GM12878 (cell line): Measurements from ENCODE around the gene ANKDD1A. TPM values are rescaled to one million over a fixed set of nuclear protein-coding genes. Genes with fewer than 3 reads are reported as not detected.

Source experiments
- ATAC-seq: fragments of 200-7000 bp; cut with Tn5 transposase; 3 replicates; pipeline ENCODE4 v1.9.1; 2020; ENCODE audit warnings: mild to moderate bottlenecking, moderate library complexity
- BruUV-seq: library from RNA; stranded (reverse); fragments of 400-500 nt; replicated peaks from 2 replicates; lab custom pipeline; 2021; lab: Mats Ljungman, UMichigan
- CTCF ChIA-PET: fragments of 300-600 bp; sonication (Branson Sonifier 250); formaldehyde crosslinking; extraction: SDS; loops from one replicate; lab custom pipeline; 2021; ENCODE audit warnings: inconsistent platforms; lab: Yijun Ruan, JAX
- POLR2A ChIA-PET: fragments of 350-600 bp; formaldehyde crosslinking; extraction: SDS; loops from one replicate; lab custom pipeline; 2021; ENCODE audit warnings: inconsistent platforms; lab: Charles Lee
- RAD21 ChIA-PET: fragments of 300-600 bp; sonication (Branson Sonifier 250); formaldehyde crosslinking; loops from one replicate; lab custom pipeline; 2023; ENCODE audit warnings: antibody characterized with exemption; ENCODE audit not compliant: unreplicated experiment; lab: Charles Lee
- SMC1A ChIA-PET: fragments of 300-600 bp; sonication (Branson Sonifier 250); formaldehyde crosslinking; loops from one replicate; lab custom pipeline; 2023; ENCODE audit not compliant: unreplicated experiment, uncharacterized antibody; lab: Charles Lee
- DNase-seq: peaks from one replicate; pipeline ENCODE4 v3.0.0-alpha.2; 2011; ENCODE audit warnings: low read depth, low spot score
- FAIRE-seq: peaks from 3 replicates; lab custom pipeline; 2011; peaks lifted over from hg19 to GRCh38; lab: Jason Lieb, UNC
- H2AFZ ChIP-seq: 2 replicates; pipeline ENCODE4 v1.6.0; 2011; ENCODE audit warnings: low read depth, low read length, control low read depth; ENCODE audit not compliant: control insufficient read depth
- H3K27ac ChIP-seq: 2 replicates; pipeline ENCODE4 v1.5.1; 2011; ENCODE audit warnings: control low read depth; ENCODE audit not compliant: control insufficient read depth, insufficient read depth
- H3K27me3 ChIP-seq, 2 experiments: replicated peaks in 1 of 2; 2 replicates each; pipeline versions ENCODE4 v1.6.0 to v1.6.1; 2011; ENCODE audit warnings: low read length in 1 of 2; ENCODE audit not compliant: control insufficient read depth in 2 of 2, insufficient read depth in 2 of 2
- H3K36me3 ChIP-seq, 2 experiments: 2 replicates each; pipeline ENCODE4 v1.5.1; 2011; ENCODE audit warnings: low read length in 1 of 2; ENCODE audit not compliant: control insufficient read depth in 2 of 2, insufficient read depth in 2 of 2
- H3K4me1 ChIP-seq: 2 replicates; pipeline ENCODE4 v1.6.1; 2011; ENCODE audit warnings: mild to moderate bottlenecking, low read length, moderate library complexity, mixed read lengths; ENCODE audit not compliant: control insufficient read depth, insufficient read depth
- H3K4me2 ChIP-seq: 2 replicates; pipeline ENCODE4 v1.6.0; 2011; ENCODE audit warnings: control low read depth; ENCODE audit not compliant: control insufficient read depth, insufficient read depth
- H3K4me3 ChIP-seq: fragments of 200-600 bp; sonication (generic); 2 replicates; pipeline ENCODE4 v1.5.1; 2016
- H3K79me2 ChIP-seq: 2 replicates; pipeline ENCODE4 v1.6.0; 2011; ENCODE audit warnings: low read length; ENCODE audit not compliant: control insufficient read depth, insufficient read depth
- H3K9ac ChIP-seq: 2 replicates; pipeline ENCODE4 v1.8.0; 2011; ENCODE audit warnings: low read length, control low read depth, mixed read lengths; ENCODE audit not compliant: control insufficient read depth, insufficient read depth
- H3K9me3 ChIP-seq: replicated peaks from 3 replicates; pipeline ENCODE4 v1.5.1; 2011; ENCODE audit warnings: mild to moderate bottlenecking, low read length; ENCODE audit not compliant: control insufficient read depth, insufficient read depth
- H4K20me1 ChIP-seq: 2 replicates; pipeline ENCODE4 v1.6.0; 2011; ENCODE audit not compliant: control insufficient read depth, insufficient read depth
- CHD2 ChIP-seq: IDR thresholded peaks from 2 replicates; pipeline ENCODE4 v1.6.1; 2011; ENCODE audit warnings: low read depth, low read length, improper control_type of control experiment, borderline replicate concordance
- CREB1 ChIP-seq: IDR thresholded peaks from 2 replicates; pipeline ENCODE4 v1.6.1; 2012; ENCODE audit warnings: low read depth, mild to moderate bottlenecking, inconsistent platforms
- FOXM1 ChIP-seq: IDR thresholded peaks from 2 replicates; pipeline ENCODE4 v1.6.1; 2012; ENCODE audit warnings: low read depth, mild to moderate bottlenecking, inconsistent platforms, low read length, moderate library complexity
- HCFC1 ChIP-seq: fragments of 150-350 bp; IDR thresholded peaks from 2 replicates; pipeline ENCODE4 v1.6.1; 2014; ENCODE audit warnings: low read length
- IKZF1 ChIP-seq: fragments of 450-650 bp; conservative IDR thresholded peaks from 2 replicates; pipeline ENCODE4 v1.6.1; 2017; ENCODE audit warnings: antibody characterized with exemption, mild to moderate bottlenecking
- IRF4 ChIP-seq: IDR thresholded peaks from 2 replicates; pipeline ENCODE4 v1.6.1; 2011; ENCODE audit warnings: low read depth, low read length
- KDM1A ChIP-seq: fragments of 200-600 bp; sonication (generic); IDR thresholded peaks from 2 replicates; pipeline ENCODE4 v1.6.1; 2016; ENCODE audit warnings: borderline replicate concordance
- NFYA ChIP-seq: IDR thresholded peaks from 2 replicates; pipeline ENCODE4 v1.6.1; 2011; ENCODE audit warnings: low read depth, mild to moderate bottlenecking, low read length, improper control_type of control experiment, borderline replicate concordance
- RELA ChIP-seq: fragments of 450-650 bp; IDR thresholded peaks from 2 replicates; pipeline ENCODE4 v1.8.0; 2014; ENCODE audit warnings: borderline replicate concordance; ENCODE audit not compliant: partially characterized antibody
- SPI1 ChIP-seq: IDR thresholded peaks from 2 replicates; pipeline ENCODE4 v1.6.1; 2011; ENCODE audit warnings: low read depth, mild to moderate bottlenecking, low read length, moderate library complexity, borderline replicate concordance; ENCODE audit not compliant: insufficient read depth
- SUPT20H ChIP-seq: IDR thresholded peaks from 2 replicates; pipeline ENCODE4 v1.6.1; 2011; ENCODE audit warnings: low read depth, mild to moderate bottlenecking, low read length, moderate library complexity, borderline replicate concordance; ENCODE audit not compliant: control insufficient read depth
- ZNF274 ChIP-seq: IDR thresholded peaks from one replicate; pipeline ENCODE4 v1.8.0; 2011; ENCODE audit not compliant: insufficient read length, insufficient read depth
- WGBS: methylation state at CpG from one replicate; pipeline ENCODE4 v1.1.6; 2016; ENCODE audit warnings: low lambda C conversion rate; ENCODE audit not compliant: insufficient replicate concordance, insufficient coverage; ENCODE audit errors: missing lambda C conversion rate; 5-methylcytosine and 5-hydroxymethylcytosine counted together
- in situ Hi-C: fragments of 300-500 bp; cut with MboI; formaldehyde crosslinking; loops from 9 replicates; pipeline ENCODE4 v1.14.3; 2018; ENCODE audit warnings: mixed read lengths
- intact Hi-C: fragments of 100-400 bp; cut with micrococcal nuclease; formaldehyde crosslinking; loops from one replicate; pipeline ENCODE4 v1.14.2; 2022; ENCODE audit not compliant: unreplicated experiment
- polyA plus RNA-seq, 11 experiments: library from polyadenylated mRNA; depleted of rRNA in 4 of 11; unstranded in 6 of 11; stranded (reverse) in 5 of 11; fragments of >200 nt; fragmentation: Nextera tagmentation in 4 of 11; fragmentation: Illumina TruSeq in 1 of 11; extraction: Ambion mirVana in 4 of 11; extraction: Trizol in 1 of 11; gene quantifications; 1 replicate in 1 of 11; 2 replicates in 10 of 11; pipeline versions ENCODE4 v1.2.1 to v1.2.3, GENCODE V29; 2011 to 2016; ENCODE audit warnings: inconsistent platforms in 2 of 11, missing spikeins in 2 of 11, low read depth in 1 of 11
- total RNA-seq, 4 experiments: library from RNA; depleted of rRNA in 3 of 4; stranded (reverse); fragments of >200 nt in 3 of 4; fragmentation: Illumina TruSeq in 1 of 4; extraction: Trizol in 1 of 4; gene quantifications; 2 replicates each; pipeline versions ENCODE4 v1.2.1 to v1.2.3, GENCODE V29; 2013 to 2021
- TF ChIP-seq, protein P1 (sequence below): IDR thresholded peaks from 2 replicates; pipeline ENCODE4 v1.6.1; 2012; ENCODE audit warnings: low read length, inconsistent platforms

Gene ANKDD1A
- total and polyA plus RNA-seq, 10 of the 15 experiments (the other 5 are each of a cell fraction or from before 2014, with no cell fraction given): 1.5 to 6.6 (median 4.1) TPM

DNA sequence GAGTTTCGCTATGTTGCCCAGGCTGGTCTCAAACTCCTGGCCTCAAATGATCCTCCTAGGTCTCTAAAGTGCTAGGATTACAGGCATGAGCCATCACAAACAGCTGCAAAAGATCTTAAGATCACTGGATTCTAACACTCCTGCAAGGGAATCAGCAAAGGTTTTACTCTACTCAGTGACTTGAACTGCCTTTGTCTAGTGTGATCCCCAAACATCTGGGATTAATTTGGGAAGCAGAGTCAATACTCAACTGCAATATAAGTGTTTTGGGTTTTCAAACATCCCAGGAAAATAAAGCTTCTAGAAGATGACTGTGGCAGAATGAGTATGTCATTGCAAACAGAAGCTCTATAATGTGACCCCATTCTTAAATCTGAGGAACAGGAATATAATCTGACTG, 70.8 kb downstream of the ANKDD1A start:
- DNase-seq: no peak
- RAD21 ChIA-PET: interaction anchor here (1.4 kb wide), 1 partner anchor 251 kb away, joined by 3 read pairs; no protein-coding TSS in a partner anchor
- FAIRE-seq: no peak
- Histone ChIP-seq H3K9me3 (no peaks in the 10 kb centered on the region), H3K36me3 (peaks cover 0 to 9% of the 10 kb centered on the region in 2 experiments; a peak in 2 of 4 replicates), H3K27ac (no peak overlapping the region), H3K9ac (no peak overlapping the region), H2AFZ (no peak overlapping the region), H3K27me3 (no peaks in the 10 kb centered on the region), H4K20me1 (no peaks in the 10 kb centered on the region), H3K4me3 (no peak overlapping the region), H3K79me2 (peaks cover 22% of the 10 kb centered on the region)
- in situ Hi-C loops: no loop called here
- intact Hi-C loops: loop anchor here (10.0 kb wide), 1 partner anchor 158 kb away; the partner anchor contains the start of gene PIF1
- no peak for ATAC-seq
- BruUV-seq: no TSS peak
- TF ChIP-seq CHD2: no peak
- TF ChIP-seq IRF4: no peak
- no peak for TF ChIP-seq KDM1A
- no peak for TF ChIP-seq CREB1
- TF ChIP-seq HCFC1: no peak
- TF ChIP-seq, all 136 proteins: peak for 0
- Histone ChIP-seq H3K4me1 (peaks cover 7% of the 10 kb centered on the region), H3K4me2 (no peak overlapping the region)
- WGBS: 92% methylated on average over 1 of the region's 1 CpG
- ChIA-PET SMC1A (interaction anchor here (0.6 to 1.2 kb wide), 4 partner anchors 27 to 250 kb away, joined by 3 to 5 read pairs (median 4); no protein-coding TSS in a partner anchor), CTCF (interaction anchor here (1.0 to 1.4 kb wide), 2 partner anchors 9 to 27 kb away, joined by 3 to 4 read pairs; no protein-coding TSS in a partner anchor), POLR2A (interaction anchor here (0.6 to 1.4 kb wide), 2 partner anchors 14 to 139 kb away, joined by 4 read pairs; no protein-coding TSS in a partner anchor)

GRCh38 chr15:64985366-64986033, 73.8 kb downstream of the ANKDD1A start:
- ChIA-PET SMC1A (interaction anchor here (0.8 to 2.3 kb wide), 10 partner anchors 9 to 250 kb away, joined by 3 to 13 read pairs (median 4); no protein-coding TSS in a partner anchor), RAD21 (interaction anchor here (0.7 to 1.0 kb wide), 4 partner anchors 49 to 163 kb away, joined by 3 read pairs; no protein-coding TSS in a partner anchor), CTCF (interaction anchor here (0.5 kb wide), 1 partner anchor 448 kb away, joined by 3 read pairs; no protein-coding TSS in a partner anchor), POLR2A (interaction anchor here (0.8 to 1.7 kb wide), 2 partner anchors 55 to 90 kb away, joined by 3 read pairs; no protein-coding TSS in a partner anchor)
- peaks cover 0 to 5% of the 10 kb centered on the region in 2 experiments; a peak in 2 of 4 replicates for H3K36me3 ChIP-seq
- peak overlapping the region; percentile 55 for H3K27ac ChIP-seq
- H3K79me2 ChIP-seq: peaks cover 38% of the 10 kb centered on the region
- H3K9me3 ChIP-seq: no peaks in the 10 kb centered on the region
- in situ Hi-C loops: no loop called here
- DNase-seq (no peak), FAIRE-seq (no peak), ATAC-seq (no peak)
- H3K4me1 ChIP-seq: peaks cover 7% of the 10 kb centered on the region
- H3K27me3 ChIP-seq: no peaks in the 10 kb centered on the region
- TF ChIP-seq ZNF274 (no peak), CREB1 (no peak), FOXM1 (no peak), NFYA (no peak), IKZF1 (peak; percentile 38; the same call in 1 of the 2 replicates), RELA (no peak), SUPT20H (no peak), SPI1 (peak; percentile 30; the same call in 1 of the 2 replicates)
- TF ChIP-seq, protein P1, sequence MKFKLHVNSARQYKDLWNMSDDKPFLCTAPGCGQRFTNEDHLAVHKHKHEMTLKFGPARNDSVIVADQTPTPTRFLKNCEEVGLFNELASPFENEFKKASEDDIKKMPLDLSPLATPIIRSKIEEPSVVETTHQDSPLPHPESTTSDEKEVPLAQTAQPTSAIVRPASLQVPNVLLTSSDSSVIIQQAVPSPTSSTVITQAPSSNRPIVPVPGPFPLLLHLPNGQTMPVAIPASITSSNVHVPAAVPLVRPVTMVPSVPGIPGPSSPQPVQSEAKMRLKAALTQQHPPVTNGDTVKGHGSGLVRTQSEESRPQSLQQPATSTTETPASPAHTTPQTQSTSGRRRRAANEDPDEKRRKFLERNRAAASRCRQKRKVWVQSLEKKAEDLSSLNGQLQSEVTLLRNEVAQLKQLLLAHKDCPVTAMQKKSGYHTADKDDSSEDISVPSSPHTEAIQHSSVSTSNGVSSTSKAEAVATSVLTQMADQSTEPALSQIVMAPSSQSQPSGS: no peak
- H3K4me3 ChIP-seq: peak overlapping the region; percentile 46; the same call in 1 of the 2 replicates
- peak overlapping the region; percentile 9 for H2AFZ ChIP-seq
- intact Hi-C loops: loop anchor here (5.0 to 10.0 kb wide), 2 partner anchors 93 to 161 kb away; partner anchors contain the start of gene PIF1
- BruUV-seq: TSS peak; percentile 6
- H3K9ac ChIP-seq: peak overlapping the region; percentile 11; the same call in 1 of the 2 replicates
- H4K20me1 ChIP-seq: no peaks in the 10 kb centered on the region
- H3K4me2 ChIP-seq: peak overlapping the region; percentile 61
- 64% methylated on average over 9 of the region's 9 CpGs for WGBS
